LHCN-M2 (cell line): ENCODE measurements around the gene FUT6. TPM values are rescaled to one million over a fixed set of nuclear protein-coding genes. Genes with fewer than 3 reads are reported as not detected.
A peak's percentile ranks its signal among the peaks of the same experiment; 100 is the strongest.
"Not testable (repeated sequence)": the region's sequence is repeated elsewhere in the genome, so short reads cannot be mapped to it uniquely, and the experiment has no call there.

Source experiments
- DNase-seq: peaks from one replicate; pipeline ENCODE4 v3.0.0-alpha.2; 2012; ENCODE audit warnings: low read depth
- polyA plus RNA-seq: library from polyadenylated mRNA; unstranded; fragments of >200 nt; gene quantifications from one replicate; pipeline ENCODE4 v1.2.1, GENCODE V29; 2012; ENCODE audit warnings: missing spikeins
- total RNA-seq: library from RNA; depleted of rRNA; stranded (reverse); fragments of >200 nt; gene quantifications from 2 replicates; pipeline ENCODE4 v1.2.3, GENCODE V29; 2014; rRNA removed

FUT6 gene
- total RNA-seq: not detected in 2 replicates
- polyA plus RNA-seq: not detected

GRCh38 chr19:5839065-5840017 is at the start of gene FUT6:
TSS of gene FUT6 (minus strand) at chr19:5839702. CDS start at chr19:5832567, 7,135 bp downstream.
- DNase-seq: no peak

GRCh38 chr19:5884065-5884811 is 44.7 kb upstream of the FUT6 start:
- DNase-seq: not testable (repeated sequence)

DNA sequence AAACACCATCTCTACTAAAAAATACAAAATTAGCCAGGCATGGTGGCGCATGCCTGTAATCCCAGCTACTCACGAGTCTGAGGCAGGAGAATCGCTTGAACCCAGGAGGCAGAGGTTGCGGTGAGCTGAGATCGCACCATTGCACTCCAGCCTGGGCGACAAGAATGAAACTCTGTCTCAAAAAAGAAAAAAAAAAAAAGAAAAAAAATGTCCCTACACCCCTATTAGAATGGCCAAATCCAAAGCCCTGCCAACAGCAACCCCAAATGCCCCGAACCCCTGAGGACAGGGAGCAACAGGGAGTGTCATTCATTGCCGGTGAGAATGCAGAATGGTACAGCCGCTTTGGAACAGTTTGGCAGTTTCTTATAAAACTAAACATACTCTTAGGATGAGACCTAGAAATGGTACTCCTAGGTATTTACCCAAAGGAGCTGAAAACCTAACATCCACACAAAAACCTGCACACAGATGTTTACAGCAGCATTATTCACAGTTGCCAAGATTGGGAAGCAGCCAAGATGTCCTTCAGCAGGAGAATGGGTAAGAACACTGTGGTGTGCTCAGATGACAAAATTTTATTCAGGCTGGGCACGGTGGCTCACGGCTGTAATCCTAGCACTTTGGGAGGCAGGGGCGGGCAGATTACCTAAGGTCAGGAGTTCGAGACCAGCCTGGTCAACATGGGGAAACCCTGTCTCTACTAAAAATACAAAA is 43.8 kb upstream of the FUT6 start:
- DNase-seq: not testable (repeated sequence)

- no peak for DNase-seq
Measured at GRCh38 chr19:5882421-5882968, 43.0 kb upstream of the FUT6 start.

DNA sequence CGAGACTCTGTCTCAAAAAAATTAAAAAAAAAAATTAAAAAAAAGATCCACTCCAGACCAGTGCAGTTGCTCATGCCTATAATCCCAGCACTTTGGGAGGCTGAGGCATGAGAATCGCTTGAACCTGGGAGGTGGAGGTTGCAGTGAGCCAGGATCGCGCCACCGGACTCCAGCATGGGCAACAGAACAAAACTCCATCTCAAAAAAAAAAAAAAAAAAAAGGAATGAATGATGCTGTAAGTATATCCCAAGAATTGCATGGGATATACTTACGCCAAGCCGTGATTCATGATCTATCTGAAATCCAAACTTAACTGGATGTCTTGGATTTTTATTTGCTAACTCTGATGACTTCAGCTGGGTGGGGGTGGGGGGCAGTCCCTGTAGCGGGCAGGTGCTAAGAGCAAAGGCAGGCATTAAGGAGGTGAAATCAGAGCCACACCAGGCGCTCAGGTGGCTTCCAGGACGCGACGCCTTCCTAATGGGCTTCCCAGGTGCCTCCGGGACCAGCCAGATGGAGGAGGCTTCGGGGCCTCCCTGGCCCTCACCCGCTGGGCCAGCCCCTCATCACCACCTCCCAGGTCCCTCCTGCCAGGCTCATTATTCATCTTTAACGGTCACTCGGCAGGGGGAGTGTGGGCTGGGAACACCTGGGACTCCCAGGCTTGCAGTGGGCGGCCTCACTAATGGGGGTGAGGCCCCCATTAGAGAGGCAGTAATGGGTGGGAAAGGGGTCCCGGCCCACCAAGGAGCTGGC is 42.2 kb upstream of the FUT6 start:
- DNase-seq: no peak

DNA sequence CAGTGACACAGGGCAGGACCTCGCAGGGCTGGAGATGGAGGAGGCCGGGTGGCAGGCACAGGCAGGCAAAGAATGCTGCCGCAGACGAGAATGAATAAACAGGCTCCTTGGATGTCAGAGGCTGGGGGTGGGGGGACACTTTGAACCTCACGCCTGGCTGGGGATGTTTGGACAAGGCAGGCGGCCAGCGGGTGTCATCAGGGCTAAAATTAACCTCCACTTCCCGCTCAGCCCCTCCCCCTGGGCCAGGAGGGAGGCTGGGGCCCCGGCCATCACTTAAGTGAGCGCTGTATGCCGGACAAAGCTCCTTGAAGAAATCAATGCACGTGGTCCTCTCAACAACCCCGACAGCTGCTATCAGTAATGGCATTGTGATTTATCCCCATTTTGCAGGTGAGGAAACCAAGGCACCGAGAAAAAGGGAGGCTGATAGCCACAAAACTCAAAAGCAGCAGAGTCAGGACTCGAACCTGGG is 41.1 kb upstream of the FUT6 start:
- DNase-seq: no peak

DNA sequence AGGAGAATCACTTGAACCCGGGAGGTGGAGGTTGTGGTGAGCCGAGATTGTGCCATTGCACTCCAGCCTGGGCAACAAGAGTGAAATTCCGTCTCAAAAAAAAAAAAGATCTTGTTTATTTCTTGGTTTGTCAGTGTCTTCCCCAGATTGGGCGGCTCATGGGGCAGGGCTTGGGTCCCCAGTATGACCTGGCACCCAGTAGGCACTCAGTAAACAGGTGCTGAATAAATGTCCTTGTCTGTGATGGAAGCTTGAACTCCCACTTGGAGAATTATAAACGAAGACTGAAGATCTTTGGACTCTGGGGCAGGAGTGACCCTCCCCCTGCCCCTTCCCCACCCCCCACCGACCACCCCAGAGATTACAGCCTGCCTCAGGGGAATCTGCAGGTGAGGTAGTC is 40.7 kb upstream of the FUT6 start:
- no peak for DNase-seq

DNA sequence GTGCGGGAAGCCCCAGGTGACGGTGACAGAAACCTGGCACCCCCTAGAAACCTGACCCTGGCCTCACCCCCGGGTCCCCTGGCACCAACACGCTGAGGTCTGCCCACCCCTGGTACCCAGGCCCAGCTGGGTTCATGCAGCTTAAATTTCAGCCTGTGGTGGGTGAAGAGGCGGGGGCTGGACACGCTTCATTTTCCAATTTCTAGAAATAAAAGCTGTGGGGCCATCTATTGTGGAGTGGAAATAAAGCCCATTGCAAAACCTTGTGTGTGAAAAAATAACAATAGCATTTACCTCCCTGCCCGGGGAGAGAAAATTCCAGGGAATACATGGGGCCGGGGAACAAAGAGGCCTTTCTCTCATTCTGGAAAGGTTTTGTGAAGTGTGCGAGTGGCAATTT is 38.4 kb upstream of the FUT6 start:
- no peak for DNase-seq

GRCh38 chr19:5877427-5877826 is 37.9 kb upstream of the FUT6 start:
- DNase-seq: no peak

DNA sequence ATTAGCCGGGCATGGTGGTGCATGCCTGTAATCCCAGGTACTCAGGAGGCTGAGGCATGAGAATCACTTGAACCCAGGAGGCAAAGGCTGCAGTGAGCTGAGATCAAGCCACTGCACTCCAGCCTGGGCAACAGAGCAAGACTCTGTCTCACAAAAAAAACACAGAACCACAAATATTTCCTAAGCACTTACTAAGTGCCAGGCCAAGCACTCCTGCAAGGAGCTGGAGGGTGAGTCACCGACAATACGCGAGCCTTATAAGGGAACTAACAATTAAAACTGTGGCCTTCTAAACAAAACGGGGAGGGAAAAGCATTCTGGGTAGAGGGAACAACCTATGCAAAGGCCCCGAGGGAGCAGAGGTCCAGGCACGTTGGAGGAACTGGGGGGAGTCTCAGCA is 35.0 kb upstream of the FUT6 start:
- DNase-seq: peak; percentile 34

- DNase-seq: no peak
Measured at GRCh38 chr19:5873617-5874199, 34.2 kb upstream of the FUT6 start.

DNA sequence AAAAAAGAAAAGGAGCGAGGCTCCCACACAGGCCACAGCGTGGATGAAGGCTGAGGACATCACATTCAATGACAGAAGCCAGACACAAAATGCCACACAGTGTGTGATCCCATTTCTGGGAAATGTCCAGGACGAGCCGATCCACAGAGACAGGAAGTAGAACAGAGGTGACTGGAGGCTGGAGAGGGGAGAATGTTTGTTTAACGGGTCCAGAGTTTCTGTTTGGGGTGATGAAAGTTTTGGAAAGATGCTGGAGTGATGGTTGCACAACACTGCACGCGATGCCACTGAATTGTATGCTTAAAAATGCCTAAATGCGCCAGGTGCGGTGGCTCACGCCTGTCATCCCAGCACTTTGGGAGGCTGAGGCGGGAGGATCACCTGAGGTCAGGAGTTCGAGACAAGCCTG is 31.5 kb upstream of the FUT6 start:
- DNase-seq: no peak

DNA sequence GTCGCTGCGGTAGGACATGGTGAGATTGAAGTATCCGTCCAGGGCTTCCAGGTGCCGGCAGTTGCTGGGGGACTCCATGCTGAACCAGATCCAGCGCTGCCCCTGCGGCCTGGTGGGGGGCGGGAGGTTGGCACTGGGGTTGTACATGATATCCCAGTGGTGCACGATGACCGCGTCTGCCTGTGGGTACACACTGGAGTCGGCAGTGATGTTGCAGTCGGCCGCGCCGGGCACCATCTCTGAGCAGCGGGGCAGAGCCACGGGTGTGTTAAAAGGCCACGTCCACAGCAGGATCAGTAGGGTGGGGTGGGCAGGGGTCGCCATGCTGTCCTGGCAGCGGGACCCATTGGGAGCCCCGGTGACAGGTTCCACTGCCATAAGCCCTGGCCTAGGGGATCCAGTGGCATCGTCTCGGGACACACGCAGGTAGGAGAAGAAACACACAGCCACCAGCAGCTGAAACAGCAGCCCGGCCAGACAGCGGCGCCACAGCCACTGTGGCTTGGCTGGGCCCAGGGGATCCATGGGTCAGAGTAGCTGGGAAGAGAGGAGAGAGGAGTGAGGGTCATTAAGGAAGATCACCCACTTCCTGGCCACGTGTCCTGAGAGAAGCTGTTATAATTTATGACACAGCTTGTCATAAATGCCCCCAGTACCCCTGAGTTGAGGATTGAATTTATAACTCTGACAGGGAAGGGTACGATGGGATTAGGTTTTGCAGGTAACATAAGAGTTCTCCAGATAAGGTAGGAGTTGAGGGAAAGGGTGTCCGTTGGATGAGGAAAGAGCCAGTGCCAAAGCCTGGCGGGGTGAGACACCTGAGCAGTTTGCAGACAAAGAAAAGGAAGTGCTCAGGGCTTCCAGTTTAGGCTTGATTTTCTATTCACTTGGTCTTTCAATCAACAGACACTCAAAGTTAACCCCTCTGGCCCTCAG is 28.0 kb upstream of the FUT6 start:
- DNase-seq: no peak

- DNase-seq: no peak
Measured at GRCh38 chr19:5865772-5866171, 26.3 kb upstream of the FUT6 start.

GRCh38 chr19:5864725-5865486 is 25.4 kb upstream of the FUT6 start:
- no peak for DNase-seq

DNA sequence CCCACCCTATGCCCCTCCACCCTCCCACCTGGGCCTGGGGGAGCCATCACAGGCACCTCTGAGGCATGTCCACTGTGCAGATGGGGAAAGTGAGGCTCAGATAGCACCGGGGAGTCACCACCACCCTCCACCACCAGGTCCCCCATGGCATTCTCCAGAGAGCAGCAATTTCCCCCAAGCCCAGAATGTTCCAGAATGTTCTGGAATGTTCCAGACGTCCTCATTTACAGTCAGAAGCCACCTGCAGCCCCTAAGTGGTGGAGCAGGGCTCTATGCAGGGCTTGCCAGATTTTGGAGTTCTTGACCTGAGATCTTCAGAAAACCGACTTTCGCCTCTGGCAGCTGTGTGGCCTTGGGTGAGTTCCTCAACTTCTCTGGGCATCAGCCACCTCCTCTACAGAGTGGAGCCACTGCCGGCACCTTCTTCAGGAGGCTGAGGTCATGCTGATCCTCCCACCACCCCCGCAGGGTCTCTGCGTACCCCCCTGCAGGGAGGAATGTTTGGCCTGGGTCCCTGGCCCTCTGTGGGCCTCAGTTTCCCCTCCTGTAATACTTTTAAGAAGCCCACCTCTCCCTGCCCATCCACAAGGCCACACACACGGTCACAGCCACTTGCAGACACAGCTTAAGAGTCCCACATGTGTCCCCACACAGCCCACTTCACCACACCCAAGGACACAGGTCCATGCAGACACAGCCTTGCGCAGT is 24.7 kb upstream of the FUT6 start:
- DNase-seq: no peak

- no peak for DNase-seq
Measured at GRCh38 chr19:5863030-5863665, 23.6 kb upstream of the FUT6 start.
